Measurements from ENCODE around the gene FZD8. TPM values are rescaled to one million over a fixed set of nuclear protein-coding genes. Genes with fewer than 3 reads are reported as not detected.

FZD8 gene
- total RNA-seq = 9.6 and 20.0 TPM in 2 replicates

GRCh38 chr10:35642035-35642792 is at the start of gene FZD8:
TSS of gene FZD8 (minus strand) at chr10:35642296. CDS start at chr10:35641429, 867 bp downstream.

GRCh38 chr10:35605191-35605590 is 36.9 kb downstream of the FZD8 start, which contains the start of gene GJD4:
TSS of gene GJD4 (plus strand) at chr10:35605341. CDS start at chr10:35605568, 227 bp downstream.

Other genes starting within 250 kb of the FZD8 start
- not detected in 2 replicates for gene GJD4, start 37.0 kb downstream of the FZD8 start, total RNA-seq